K562 (cell line): Measurements from ENCODE around the gene COL20A1. TPM values are rescaled to one million over a fixed set of nuclear protein-coding genes. Genes with fewer than 3 reads are reported as not detected.

Source experiments
- ATAC-seq: fragments of 200-7000 bp; cut with Tn5 transposase; 3 replicates; pipeline ENCODE4 v1.9.1; 2020; ENCODE audit warnings: moderate library complexity
- BruUV-seq: library from RNA; stranded (reverse); fragments of 400-500 nt; replicated peaks from 2 replicates; lab custom pipeline; 2021; lab: Mats Ljungman, UMichigan
- CTCF ChIA-PET: fragments of 300-600 bp; formaldehyde crosslinking; extraction: SDS; loops from one replicate; lab custom pipeline; 2021; ENCODE audit warnings: low intra/inter-chr PET ratio; lab: Yijun Ruan, JAX
- POLR2A ChIA-PET: fragments of 300-600, 350-650 bp; sonication (Branson Sonifier 250); formaldehyde crosslinking; extraction: SDS; loops from one replicate; lab custom pipeline; 2021; ENCODE audit warnings: antibody characterized with exemption, inconsistent platforms; lab: Yijun Ruan, JAX
- DNase-seq, 4 experiments: peaks; one replicate each; pipeline versions ENCODE4 v3.0.0 to v3.0.0-alpha.2; 2011 to 2018; ENCODE audit warnings: low spot score in 3 of 4, mixed read lengths in 3 of 4; ENCODE audit errors: extremely low read depth in 1 of 4
- FAIRE-seq: peaks from 2 replicates; lab custom pipeline; 2011; peaks lifted over from hg19 to GRCh38; lab: Jason Lieb, UNC
- H2AFZ ChIP-seq: 2 replicates; pipeline ENCODE4 v1.6.0; 2011; ENCODE audit warnings: low read depth, low read length, control low read depth, inconsistent platforms
- H3K27ac ChIP-seq: fragments of 200-600 bp; 3 replicates; pipeline ENCODE4 v1.8.0; 2011; ENCODE audit warnings: low read depth, mild to moderate bottlenecking, control low read depth, inconsistent platforms, low read length, moderate library complexity, mixed read lengths; ENCODE audit errors: extremely low read depth
- H3K27me3 ChIP-seq, 2 experiments: fragments of 300-600 bp in 1 of 2; 2 replicates in 1 of 2; 3 replicates in 1 of 2; pipeline versions ENCODE4 v1.6.0 to v1.8.0; 2011; ENCODE audit warnings: inconsistent platforms in 2 of 2, low read length in 2 of 2, mild to moderate bottlenecking in 1 of 2, mixed read lengths in 1 of 2, moderate library complexity in 1 of 2; ENCODE audit not compliant: control insufficient read depth in 2 of 2, insufficient read depth in 2 of 2
- H3K36me3 ChIP-seq: fragments of 300-600 bp; 3 replicates; pipeline ENCODE4 v1.8.0; 2011; ENCODE audit warnings: mild to moderate bottlenecking, low read length, inconsistent platforms; ENCODE audit not compliant: control insufficient read depth, insufficient read depth
- H3K4me1 ChIP-seq, 2 experiments: fragments of 200-600 bp in 1 of 2; replicated peaks in 1 of 2; 2 replicates in 1 of 2; 3 replicates in 1 of 2; pipeline versions ENCODE4 v1.5.1 to v1.8.0; 2011; ENCODE audit warnings: inconsistent platforms in 2 of 2, low read length in 2 of 2, mild to moderate bottlenecking in 1 of 2, mixed read lengths in 1 of 2, moderate library complexity in 1 of 2; ENCODE audit not compliant: control insufficient read depth in 2 of 2, insufficient read depth in 2 of 2
- H3K4me2 ChIP-seq: 2 replicates; pipeline ENCODE4 v1.6.1; 2011; ENCODE audit warnings: low read length, control low read depth, inconsistent platforms, mixed read lengths; ENCODE audit not compliant: insufficient read depth
- H3K4me3 ChIP-seq: fragments of 200-600 bp; sonication (generic), shearing (Covaris generic); 2 replicates; pipeline ENCODE4 v1.5.1; 2016; ENCODE audit warnings: control low read depth, inconsistent platforms
- H3K79me2 ChIP-seq: fragments of 200-600 bp; 3 replicates; pipeline ENCODE4 v1.8.0; 2011; ENCODE audit warnings: low read length, inconsistent platforms; ENCODE audit not compliant: control insufficient read depth, insufficient read depth
- H3K9ac ChIP-seq, 2 experiments: 2 replicates each; pipeline versions ENCODE4 v1.6.0 to v1.6.1; 2011; ENCODE audit warnings: low read depth in 2 of 2, low read length in 2 of 2, control low read depth in 1 of 2, inconsistent platforms in 1 of 2, mild to moderate bottlenecking in 1 of 2, mixed read lengths in 1 of 2; ENCODE audit not compliant: insufficient read depth in 1 of 2
- H3K9me1 ChIP-seq: one replicate; pipeline ENCODE4 v1.6.0; 2011; ENCODE audit warnings: inconsistent platforms, mild to moderate bottlenecking, low read length, moderate library complexity; ENCODE audit not compliant: control insufficient read depth, insufficient read depth
- H3K9me3 ChIP-seq: replicated peaks from 2 replicates; pipeline ENCODE4 v1.5.1; 2011; ENCODE audit warnings: low read depth, low read length, inconsistent platforms; ENCODE audit not compliant: control insufficient read depth, insufficient read depth
- H4K20me1 ChIP-seq: replicated peaks from 2 replicates; pipeline ENCODE4 v1.6.1; 2011; ENCODE audit warnings: low read length, inconsistent platforms, mixed read lengths; ENCODE audit not compliant: control insufficient read depth, insufficient read depth
- DIDO1 ChIP-seq: fragments of 450-650 bp; IDR thresholded peaks from 2 replicates; pipeline ENCODE4 v1.6.1; 2016; ENCODE audit warnings: low read depth, missing biosample characterization, missing genetic modification characterization
- ILF3 ChIP-seq: fragments of 450-650 bp; IDR thresholded peaks from 2 replicates; pipeline ENCODE4 v1.6.1; 2018; ENCODE audit warnings: antibody characterized with exemption, mild to moderate bottlenecking, moderate library complexity, borderline replicate concordance
- NFE2 ChIP-seq: IDR thresholded peaks from 2 replicates; pipeline ENCODE4 v1.6.1; 2014; ENCODE audit warnings: antibody characterized with exemption, low read depth
- NR3C1 ChIP-seq: sonication (generic); formaldehyde crosslinking; IDR thresholded peaks from 2 replicates; pipeline ENCODE4 v1.8.1; 2022; ENCODE audit warnings: missing genetic modification reagents
- RAD51 ChIP-seq: fragments of 450-650 bp; IDR thresholded peaks from 2 replicates; pipeline ENCODE4 v1.7.1; 2016; ENCODE audit warnings: low read depth, mild to moderate bottlenecking, borderline replicate concordance
- SMC3 ChIP-seq: conservative IDR thresholded peaks from 2 replicates; pipeline ENCODE4 v1.6.1; 2011; ENCODE audit warnings: low read depth, low read length, improper control_type of control experiment; ENCODE audit not compliant: insufficient read depth
- TCF3 ChIP-seq: sonication (generic); formaldehyde crosslinking; IDR thresholded peaks from 2 replicates; pipeline ENCODE4 v1.4.0; 2020; ENCODE audit warnings: mild to moderate bottlenecking, missing genetic modification reagents
- TFAM ChIP-seq: fragments of 250-450 bp; sonication (Bioruptor Pico); conservative IDR thresholded peaks from 2 replicates; pipeline ENCODE4 v1.5.0; 2021; ENCODE audit warnings: mild to moderate bottlenecking, moderate library complexity
- ZBTB34 ChIP-seq: fragments of 250-450 bp; sonication (Bioruptor Pico); IDR thresholded peaks from 2 replicates; pipeline ENCODE4 v1.8.0; 2021; ENCODE audit warnings: mild to moderate bottlenecking, moderate library complexity
- ZNF384 ChIP-seq: IDR thresholded peaks from 2 replicates; pipeline ENCODE4 v1.6.1; 2012; ENCODE audit warnings: low read depth, low read length, improper control_type of control experiment
- ZNF436 ChIP-seq: fragments of 250-450, 450-650 bp; sonication (Bioruptor Pico); formaldehyde crosslinking; IDR thresholded peaks from 2 replicates; pipeline ENCODE4 v1.7.0; 2020; ENCODE audit warnings: mild to moderate bottlenecking
- WGBS: fragments of 100-300 bp; shearing (Covaris generic); methylation state at CpG from one replicate; pipeline ENCODE4 v1.1.6; 2016; ENCODE audit warnings: low coverage, mixed read lengths; ENCODE audit not compliant: insufficient coverage; ENCODE audit errors: missing lambda C conversion rate; 5-methylcytosine and 5-hydroxymethylcytosine counted together
- in situ Hi-C: fragments of 300-500 bp; cut with MboI; formaldehyde crosslinking; loops from 4 replicates; pipeline ENCODE4 v1.15.0; 2018; ENCODE audit warnings: inconsistent platforms, mixed read lengths
- intact Hi-C: fragments of 100-400 bp; cut with micrococcal nuclease; formaldehyde crosslinking; loops from 2 replicates; pipeline ENCODE4 v1.14.2; 2022
- polyA plus RNA-seq, 8 experiments: library from polyadenylated mRNA; depleted of rRNA in 4 of 8; stranded (reverse) in 5 of 8; unstranded in 3 of 8; fragments of >200 nt; fragmentation: Nextera tagmentation in 2 of 8; fragmentation: Illumina TruSeq in 1 of 8; extraction: Ambion mirVana in 2 of 8; extraction: Trizol in 1 of 8; gene quantifications; 2 replicates each; pipeline versions ENCODE4 v1.2.1 to v1.2.3, GENCODE V29; 2011 to 2014; ENCODE audit warnings: inconsistent platforms in 1 of 8, missing spikeins in 1 of 8
- total RNA-seq, 7 experiments: library from RNA; depleted of rRNA in 6 of 7; stranded (reverse); fragments of >200 nt in 6 of 7; fragmentation: Illumina TruSeq in 2 of 7; extraction: Trizol in 2 of 7; gene quantifications; 2 replicates each; pipeline versions ENCODE4 v1.2.1 to v1.2.3, GENCODE V29; 2011 to 2021; ENCODE audit warnings: low replicate concordance in 1 of 7

The COL20A1 gene
- total and polyA plus RNA-seq, 9 of the 15 experiments (the other 6 are each of a cell fraction or from before 2014, with no cell fraction given): not detected

- Histone ChIP-seq H3K9ac (no peak overlapping the region), H3K4me2 (no peak overlapping the region), H3K9me1 (no peaks in the 10 kb centered on the region), H4K20me1 (no peaks in the 10 kb centered on the region; the same call in none of the 2 replicates), H3K9me3 (no peaks in the 10 kb centered on the region), H3K4me3 (no peak overlapping the region), H3K79me2 (no peaks in the 10 kb centered on the region), H3K36me3 (no peaks in the 10 kb centered on the region), H3K27me3 (peaks cover 43 to 77% of the 10 kb centered on the region in 2 experiments; a peak in 4 of 5 replicates), H2AFZ (no peak overlapping the region), H3K4me1 (peaks cover 0 to 43% of the 10 kb centered on the region in 2 experiments; a peak in 2 of 5 replicates), H3K27ac (no peak overlapping the region)
- intact Hi-C loops: no loop called here
- TF ChIP-seq RAD51 (no peak), TCF3 (CRISPR knock-in tag) (no peak), NFE2 (no peak), ZNF384 (no peak), ZNF436 (CRISPR knock-in tag) (no peak), NR3C1 (no peak), ZBTB34 (no peak), TFAM (CRISPR knock-in tag) (no peak), DIDO1 (tag) (no peak), SMC3 (no peak), ILF3 (no peak)
- no TSS peak for BruUV-seq
- in situ Hi-C loops: no loop called here
- 2% methylated on average over 45 of the region's 50 CpGs for WGBS
- ChIA-PET CTCF (no interaction called here), POLR2A (interaction anchor here (0.6 to 1.1 kb wide), 4 partner anchors 12 to 148 kb away, joined by 3 to 4 read pairs (median 3); no protein-coding TSS in a partner anchor)
- DNase-seq (no peak), ATAC-seq (no peak), FAIRE-seq (no peak)
Measured at GRCh38 chr20:63346131-63347080, 53.4 kb downstream of the COL20A1 start.
